ENCODE measurements around the gene MIA.

Gene MIA

GRCh38 chr19:40745402-40745780 is 29.9 kb upstream of the MIA start:
- TF ChIP-seq, protein P1, sequence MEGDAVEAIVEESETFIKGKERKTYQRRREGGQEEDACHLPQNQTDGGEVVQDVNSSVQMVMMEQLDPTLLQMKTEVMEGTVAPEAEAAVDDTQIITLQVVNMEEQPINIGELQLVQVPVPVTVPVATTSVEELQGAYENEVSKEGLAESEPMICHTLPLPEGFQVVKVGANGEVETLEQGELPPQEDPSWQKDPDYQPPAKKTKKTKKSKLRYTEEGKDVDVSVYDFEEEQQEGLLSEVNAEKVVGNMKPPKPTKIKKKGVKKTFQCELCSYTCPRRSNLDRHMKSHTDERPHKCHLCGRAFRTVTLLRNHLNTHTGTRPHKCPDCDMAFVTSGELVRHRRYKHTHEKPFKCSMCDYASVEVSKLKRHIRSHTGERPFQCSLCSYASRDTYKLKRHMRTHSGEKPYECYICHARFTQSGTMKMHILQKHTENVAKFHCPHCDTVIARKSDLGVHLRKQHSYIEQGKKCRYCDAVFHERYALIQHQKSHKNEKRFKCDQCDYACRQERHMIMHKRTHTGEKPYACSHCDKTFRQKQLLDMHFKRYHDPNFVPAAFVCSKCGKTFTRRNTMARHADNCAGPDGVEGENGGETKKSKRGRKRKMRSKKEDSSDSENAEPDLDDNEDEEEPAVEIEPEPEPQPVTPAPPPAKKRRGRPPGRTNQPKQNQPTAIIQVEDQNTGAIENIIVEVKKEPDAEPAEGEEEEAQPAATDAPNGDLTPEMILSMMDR (IDR thresholded peaks at IDR 0.05; ENCODE audit: low read depth, low read length, missing control alignments), result no peak
- in situ Hi-C loops (cut with HindIII; ENCODE audit: low pct_ligation_motif_present, low sequenced_read_pairs), result no loop called here
- no peak overlapping the region for H3K4me3 ChIP-seq (ENCODE audit: low read depth, low read length)
- peak; percentile 39 for DNase-seq
- H3K36me3 ChIP-seq (replicated peaks), result no peaks in the 10 kb centered on the region
- H3K27ac ChIP-seq, result peak overlapping the region; percentile 43
- H3K27me3 ChIP-seq (replicated peaks), result no peaks in the 10 kb centered on the region

- no peak overlapping the region for H3K4me3 ChIP-seq (ENCODE audit: low read depth, low read length)
- no peaks in the 10 kb centered on the region for H3K27me3 ChIP-seq (replicated peaks)
- in situ Hi-C loops (cut with HindIII; ENCODE audit: low pct_ligation_motif_present, low sequenced_read_pairs), result no loop called here
- H3K36me3 ChIP-seq (replicated peaks), result no peaks in the 10 kb centered on the region
- TF ChIP-seq, protein P1 (IDR thresholded peaks at IDR 0.05; ENCODE audit: low read depth, low read length, missing control alignments), result no peak
- DNase-seq, result no peak
- H3K27ac ChIP-seq, result no peak overlapping the region
These were observed 27.8 kb upstream of the MIA start for GRCh38 chr19:40747536-40747935.

DNA sequence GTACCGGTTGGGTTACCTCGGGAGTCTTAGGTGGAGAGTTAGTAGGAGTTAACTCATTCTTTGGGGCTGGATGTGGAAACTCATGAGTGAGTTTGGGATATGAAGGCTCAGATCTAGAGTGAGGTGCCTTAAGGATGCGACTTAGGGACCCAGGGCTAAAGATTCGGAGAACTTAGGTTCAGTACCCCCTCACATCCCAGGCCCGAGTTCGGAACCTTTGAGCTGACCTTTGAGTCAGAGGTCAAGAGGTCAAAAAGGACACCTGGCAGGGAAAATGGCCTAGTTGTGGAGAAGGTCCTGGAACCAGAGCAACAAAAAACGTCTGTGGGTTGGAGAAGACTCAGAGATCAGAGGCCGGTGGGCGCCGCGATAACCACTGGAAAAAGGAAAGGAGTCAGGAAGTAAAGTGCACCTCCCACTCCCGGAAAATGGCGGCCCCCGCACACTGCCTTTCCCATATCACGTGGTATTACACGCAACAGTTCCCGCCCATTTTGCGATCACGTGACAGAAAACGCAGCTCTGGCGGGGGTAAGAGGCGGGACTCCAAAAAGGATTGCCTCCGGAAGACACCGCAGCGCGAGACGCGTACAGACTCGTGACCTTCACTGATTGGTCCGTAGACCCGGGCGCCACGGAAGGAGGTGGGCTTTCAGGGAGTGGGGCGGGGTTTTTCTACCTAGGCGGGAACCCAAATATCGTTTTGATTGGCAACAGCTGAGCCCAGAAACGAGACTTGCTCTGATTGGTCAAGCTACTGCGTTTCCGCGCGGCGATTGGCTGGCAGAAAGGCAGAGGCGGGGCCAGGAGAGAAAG is 25.1 kb upstream of the MIA start, which contains the start of gene ACTMAP:
Gene ACTMAP, minus strand, starts transcription at position 420 of the 816 bp plus-strand sequence. CDS start 674 bp downstream, outside the sequence.
- TF ChIP-seq, protein P1 (IDR thresholded peaks at IDR 0.05; ENCODE audit: low read depth, low read length, missing control alignments), result no peak
- H3K4me3 ChIP-seq (ENCODE audit: low read depth, low read length), result peak within 1 kb of the TSS; percentile 69
- in situ Hi-C loops (cut with HindIII; ENCODE audit: low pct_ligation_motif_present, low sequenced_read_pairs), result no loop called here

DNA sequence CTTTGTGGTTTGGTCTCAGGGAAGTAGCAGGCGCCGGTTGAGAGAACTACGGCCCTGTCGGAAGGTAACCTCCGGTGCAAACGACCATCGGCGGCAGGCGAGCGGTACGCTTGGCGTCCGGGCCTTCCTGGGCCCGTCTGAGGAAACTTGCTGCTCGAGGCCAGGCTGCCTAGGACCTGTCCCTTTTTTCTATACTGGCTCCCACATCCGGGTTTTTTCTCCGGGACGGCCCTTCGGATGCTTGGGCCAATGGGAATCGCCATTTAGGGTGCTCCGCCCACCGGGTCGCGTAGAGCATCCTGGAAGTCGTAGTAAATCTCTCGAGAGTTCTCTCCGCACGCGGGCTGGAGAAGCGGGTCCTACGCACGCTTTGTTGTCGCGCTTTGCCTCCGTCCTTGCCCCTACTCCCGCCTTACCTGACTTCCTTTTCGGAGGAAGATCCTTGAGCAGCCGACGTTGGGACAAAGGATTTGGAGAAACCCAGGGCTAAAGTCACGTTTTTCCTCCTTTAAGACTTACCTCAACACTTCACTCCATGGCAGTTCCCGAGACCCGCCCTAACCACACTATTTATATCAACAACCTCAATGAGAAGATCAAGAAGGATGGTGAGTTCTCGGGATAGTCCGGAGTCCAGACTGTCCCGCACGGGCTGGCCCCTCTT is 24.3 kb upstream of the MIA start, which contains the start of gene SNRPA:
Gene SNRPA, plus strand, starts transcription at position 330 of the 664 bp plus-strand sequence. Its CDS starts 206 bp downstream, at position 536.
- in situ Hi-C loops (cut with HindIII; ENCODE audit: low pct_ligation_motif_present, low sequenced_read_pairs), result no loop called here

More for the DNA sequence above, 25.1 kb upstream of the MIA start, which contains the start of gene ACTMAP:
- no peaks in the 10 kb centered on the region for H3K27me3 ChIP-seq (replicated peaks)
- H3K27ac ChIP-seq, result peak within 1 kb of the TSS; percentile 97
- peak; percentile 100 for DNase-seq
- peaks cover under 1% of the 10 kb centered on the region for H3K36me3 ChIP-seq (replicated peaks)

DNA sequence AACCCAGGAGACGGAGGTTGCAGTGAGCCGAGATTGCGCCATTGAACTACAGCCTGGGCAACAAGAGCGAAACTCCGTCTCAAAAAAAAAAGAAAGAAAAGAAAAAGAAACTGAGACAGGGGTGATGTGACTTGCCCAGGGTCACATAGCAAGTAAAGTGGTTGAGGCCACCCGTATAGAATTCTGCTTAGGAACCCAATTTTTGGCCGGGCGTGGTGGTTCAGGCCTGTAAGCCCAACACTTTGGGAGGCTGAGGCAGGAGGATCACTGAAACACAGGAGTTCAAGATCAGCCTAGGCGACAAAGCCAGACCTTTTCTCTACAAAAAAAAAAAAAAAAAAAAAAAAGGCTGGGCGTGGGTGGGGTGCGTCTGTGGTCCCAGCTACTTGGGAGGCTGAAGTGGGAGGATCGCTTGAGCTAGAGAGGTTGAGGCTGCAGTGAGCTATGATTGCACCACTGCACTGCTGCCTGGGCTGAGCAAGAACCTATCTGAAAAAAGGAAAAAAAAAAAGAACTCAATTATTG is 23.0 kb upstream of the MIA start:
- DNase-seq, result no peak
- peaks cover 17% of the 10 kb centered on the region for H3K36me3 ChIP-seq (replicated peaks)
- no peaks in the 10 kb centered on the region for H3K27me3 ChIP-seq (replicated peaks)
- TF ChIP-seq, protein P1 (IDR thresholded peaks at IDR 0.05; ENCODE audit: low read depth, low read length, missing control alignments), result no peak
- peak overlapping the region; percentile 69 for H3K4me3 ChIP-seq (ENCODE audit: low read depth, low read length)
- peak overlapping the region; percentile 97 for H3K27ac ChIP-seq
- in situ Hi-C loops (cut with HindIII; ENCODE audit: low pct_ligation_motif_present, low sequenced_read_pairs), result no loop called here

More for the DNA sequence above, 24.3 kb upstream of the MIA start, which contains the start of gene SNRPA:
- H3K27me3 ChIP-seq (replicated peaks), result no peaks in the 10 kb centered on the region
- peak; percentile 98 for DNase-seq
- H3K27ac ChIP-seq, result peak within 1 kb of the TSS; percentile 97
- TF ChIP-seq, protein P1 (IDR thresholded peaks at IDR 0.05; ENCODE audit: low read depth, low read length, missing control alignments), result no peak
- peak within 1 kb of the TSS; percentile 69 for H3K4me3 ChIP-seq (ENCODE audit: low read depth, low read length)
- peaks cover 7% of the 10 kb centered on the region for H3K36me3 ChIP-seq (replicated peaks)

Measured in brain microvascular endothelial cell (primary cell).